ENCODE measurements around the gene PSD.

DNA sequence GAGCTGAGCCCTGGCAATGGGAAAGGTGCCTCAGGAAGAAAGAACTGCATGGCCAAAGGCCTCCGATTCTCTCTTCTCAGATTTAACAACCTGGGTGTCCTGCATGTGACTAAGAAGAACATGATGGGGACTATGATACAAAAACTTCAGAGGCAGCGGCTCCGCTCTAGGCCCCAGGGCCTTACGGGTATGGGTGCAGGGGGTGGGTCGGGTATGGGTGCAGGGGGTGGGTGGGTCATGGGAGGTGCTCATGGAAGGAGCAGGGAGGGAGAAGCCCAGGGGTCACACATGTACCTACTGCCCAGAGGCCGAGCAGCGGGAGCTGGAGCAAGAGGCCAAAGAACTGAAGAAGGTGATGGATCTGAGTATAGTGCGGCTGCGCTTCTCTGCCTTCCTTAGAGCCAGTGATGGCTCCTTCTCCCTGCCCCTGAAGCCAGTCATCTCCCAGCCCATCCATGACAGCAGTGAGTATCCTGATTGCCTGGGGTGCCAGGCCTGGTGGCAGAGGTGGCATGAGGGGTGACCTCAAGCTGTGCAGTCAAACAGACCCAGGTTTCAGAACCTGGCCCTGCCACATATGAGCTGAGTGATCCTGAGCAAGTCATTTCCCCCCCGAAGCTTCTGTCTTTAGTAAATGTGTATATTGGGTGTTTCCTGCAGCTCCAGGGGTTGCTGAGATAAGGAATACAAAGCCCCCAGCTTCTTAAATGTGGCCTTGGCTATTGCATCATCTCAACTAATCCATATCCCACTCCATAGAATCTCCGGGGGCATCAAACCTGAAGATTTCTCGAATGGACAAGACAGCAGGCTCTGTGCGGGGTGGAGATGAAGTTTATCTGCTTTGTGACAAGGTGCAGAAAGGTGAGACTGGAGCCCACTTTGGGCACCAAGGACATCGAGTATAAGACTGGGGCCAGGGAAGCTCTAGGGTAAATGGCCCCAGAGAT lies 21.1 kb downstream of the PSD start:
- no peak for TF ChIP-seq TARDBP (IDR thresholded peaks at IDR 0.05)
- TF ChIP-seq PPARD (CRISPR knock-in tag; IDR thresholded peaks at IDR 0.05): no peak
- TF ChIP-seq RCOR1 (IDR thresholded peaks at IDR 0.05; ENCODE audit: borderline replicate concordance in 1 of 2, low read depth in 2 of 2, low read length in 2 of 2): no peak
- TF ChIP-seq, protein P1, sequence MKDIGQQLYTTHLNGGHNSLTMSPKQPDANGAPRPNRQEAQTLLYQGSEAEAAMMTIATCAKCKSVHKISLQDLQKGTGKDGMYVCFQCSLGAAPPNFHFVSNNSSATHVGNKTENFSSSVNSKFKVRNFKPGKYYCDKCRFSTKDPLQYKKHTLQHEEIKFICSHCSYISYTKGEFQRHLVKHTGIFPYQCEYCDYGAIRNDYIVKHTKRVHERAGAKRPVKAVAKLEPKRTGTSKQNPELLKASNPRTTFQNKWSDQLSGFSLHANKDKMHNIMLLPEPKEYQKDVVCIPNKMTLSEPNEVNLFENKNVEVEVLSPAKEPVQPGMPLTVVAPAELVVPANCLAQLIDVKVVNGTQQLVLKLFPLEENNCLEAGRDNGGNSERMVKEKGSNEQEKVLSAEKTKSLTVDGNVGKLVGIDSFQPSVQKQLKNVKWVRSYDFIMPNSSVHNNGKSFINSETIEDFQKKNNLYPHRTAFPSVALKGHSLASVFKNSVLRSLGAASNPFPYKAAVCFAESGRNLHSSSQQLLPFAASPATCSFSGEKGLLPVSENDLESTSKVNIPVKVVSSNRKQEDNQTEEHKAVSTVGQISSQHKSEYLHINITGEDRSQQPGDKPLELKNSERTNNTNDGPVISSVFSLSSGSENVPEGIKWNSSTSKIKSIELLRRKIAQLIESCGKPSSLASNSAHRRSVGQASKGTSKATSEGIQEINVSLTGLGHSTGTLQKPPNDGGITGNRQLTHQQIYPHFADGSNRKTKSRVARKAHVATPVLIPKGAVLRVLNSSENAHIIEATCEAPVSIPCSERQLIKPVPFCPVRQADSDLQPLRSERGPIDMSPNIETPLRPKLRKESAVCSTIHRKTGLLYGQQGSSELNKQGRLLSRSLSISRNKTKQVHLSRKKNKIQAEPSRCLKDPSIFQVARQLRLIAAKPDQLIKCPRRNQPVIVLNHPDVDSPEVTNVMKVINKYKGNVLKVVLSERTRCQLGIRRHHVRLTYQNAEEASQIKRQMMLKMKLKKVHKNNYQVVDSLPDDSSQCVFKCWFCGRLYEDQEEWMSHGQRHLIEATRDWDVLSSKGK (CRISPR knock-in tag; IDR thresholded peaks at IDR 0.05): no peak
- TF ChIP-seq ZNF316 (IDR thresholded peaks at IDR 0.05): no peak
- TF ChIP-seq, protein P2, sequence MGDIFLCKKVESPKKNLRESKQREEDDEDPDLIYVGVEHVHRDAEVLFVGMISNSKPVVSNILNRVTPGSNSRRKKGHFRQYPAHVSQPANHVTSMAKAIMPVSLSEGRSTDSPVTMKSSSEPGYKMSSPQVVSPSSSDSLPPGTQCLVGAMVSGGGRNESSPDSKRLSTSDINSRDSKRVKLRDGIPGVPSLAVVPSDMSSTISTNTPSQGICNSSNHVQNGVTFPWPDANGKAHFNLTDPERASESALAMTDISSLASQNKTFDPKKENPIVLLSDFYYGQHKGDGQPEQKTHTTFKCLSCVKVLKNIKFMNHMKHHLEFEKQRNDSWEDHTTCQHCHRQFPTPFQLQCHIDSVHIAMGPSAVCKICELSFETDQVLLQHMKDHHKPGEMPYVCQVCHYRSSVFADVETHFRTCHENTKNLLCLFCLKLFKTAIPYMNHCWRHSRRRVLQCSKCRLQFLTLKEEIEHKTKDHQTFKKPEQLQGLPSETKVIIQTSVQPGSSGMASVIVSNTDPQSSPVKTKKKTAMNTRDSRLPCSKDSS (IDR thresholded peaks at IDR 0.05; ENCODE audit: low read depth, partially characterized antibody): no peak
- no peak for TF ChIP-seq PCBP2 (IDR thresholded peaks at IDR 0.05; ENCODE audit: low read depth, low read length, poor library complexity, severe bottlenecking)
- TF ChIP-seq, protein P3, sequence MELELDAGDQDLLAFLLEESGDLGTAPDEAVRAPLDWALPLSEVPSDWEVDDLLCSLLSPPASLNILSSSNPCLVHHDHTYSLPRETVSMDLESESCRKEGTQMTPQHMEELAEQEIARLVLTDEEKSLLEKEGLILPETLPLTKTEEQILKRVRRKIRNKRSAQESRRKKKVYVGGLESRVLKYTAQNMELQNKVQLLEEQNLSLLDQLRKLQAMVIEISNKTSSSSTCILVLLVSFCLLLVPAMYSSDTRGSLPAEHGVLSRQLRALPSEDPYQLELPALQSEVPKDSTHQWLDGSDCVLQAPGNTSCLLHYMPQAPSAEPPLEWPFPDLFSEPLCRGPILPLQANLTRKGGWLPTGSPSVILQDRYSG (tag; conservative IDR thresholded peaks at IDR 0.05; ENCODE audit: low read depth): no peak
- TF ChIP-seq, protein P4, sequence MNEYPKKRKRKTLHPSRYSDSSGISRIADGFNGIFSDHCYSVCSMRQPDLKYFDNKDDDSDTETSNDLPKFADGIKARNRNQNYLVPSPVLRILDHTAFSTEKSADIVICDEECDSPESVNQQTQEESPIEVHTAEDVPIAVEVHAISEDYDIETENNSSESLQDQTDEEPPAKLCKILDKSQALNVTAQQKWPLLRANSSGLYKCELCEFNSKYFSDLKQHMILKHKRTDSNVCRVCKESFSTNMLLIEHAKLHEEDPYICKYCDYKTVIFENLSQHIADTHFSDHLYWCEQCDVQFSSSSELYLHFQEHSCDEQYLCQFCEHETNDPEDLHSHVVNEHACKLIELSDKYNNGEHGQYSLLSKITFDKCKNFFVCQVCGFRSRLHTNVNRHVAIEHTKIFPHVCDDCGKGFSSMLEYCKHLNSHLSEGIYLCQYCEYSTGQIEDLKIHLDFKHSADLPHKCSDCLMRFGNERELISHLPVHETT (CRISPR knock-in tag; conservative IDR thresholded peaks at IDR 0.05 in 1 of 2, IDR thresholded peaks at IDR 0.05 in 1 of 2): no peak
- TF ChIP-seq TEAD4 (IDR thresholded peaks at IDR 0.05; ENCODE audit: low read length): no peak
- no peak for TF ChIP-seq TEAD4 (CRISPR knock-in tag; IDR thresholded peaks at IDR 0.05; ENCODE audit: borderline replicate concordance)
